GM12878 (cell line): ENCODE results near the gene ITPRIPL1. TPM values are rescaled to one million over a fixed set of nuclear protein-coding genes. Genes with fewer than 3 reads are reported as not detected.

Experiments used
- ATAC-seq: fragments of 200-7000 bp; cut with Tn5 transposase; 3 replicates; pipeline ENCODE4 v1.9.1; 2020; ENCODE audit warnings: mild to moderate bottlenecking, moderate library complexity
- BruUV-seq: library from RNA; stranded (reverse); fragments of 400-500 nt; replicated peaks from 2 replicates; lab custom pipeline; 2021; lab: Mats Ljungman, UMichigan
- CTCF ChIA-PET: fragments of 300-600 bp; sonication (Branson Sonifier 250); formaldehyde crosslinking; extraction: SDS; loops from one replicate; lab custom pipeline; 2021; ENCODE audit warnings: inconsistent platforms; lab: Yijun Ruan, JAX
- POLR2A ChIA-PET: fragments of 350-600 bp; formaldehyde crosslinking; extraction: SDS; loops from one replicate; lab custom pipeline; 2021; ENCODE audit warnings: inconsistent platforms; lab: Charles Lee
- RAD21 ChIA-PET: fragments of 300-600 bp; sonication (Branson Sonifier 250); formaldehyde crosslinking; loops from one replicate; lab custom pipeline; 2023; ENCODE audit warnings: antibody characterized with exemption; ENCODE audit not compliant: unreplicated experiment; lab: Charles Lee
- SMC1A ChIA-PET: fragments of 300-600 bp; sonication (Branson Sonifier 250); formaldehyde crosslinking; loops from one replicate; lab custom pipeline; 2023; ENCODE audit not compliant: unreplicated experiment, uncharacterized antibody; lab: Charles Lee
- DNase-seq: peaks from one replicate; pipeline ENCODE4 v3.0.0-alpha.2; 2011; ENCODE audit warnings: low read depth, low spot score
- FAIRE-seq: peaks from 3 replicates; lab custom pipeline; 2011; peaks lifted over from hg19 to GRCh38; lab: Jason Lieb, UNC
- H2AFZ ChIP-seq: 2 replicates; pipeline ENCODE4 v1.6.0; 2011; ENCODE audit warnings: low read depth, low read length, control low read depth; ENCODE audit not compliant: control insufficient read depth
- H3K27ac ChIP-seq: 2 replicates; pipeline ENCODE4 v1.5.1; 2011; ENCODE audit warnings: control low read depth; ENCODE audit not compliant: control insufficient read depth, insufficient read depth
- H3K27me3 ChIP-seq, 2 experiments: replicated peaks in 1 of 2; 2 replicates each; pipeline versions ENCODE4 v1.6.0 to v1.6.1; 2011; ENCODE audit warnings: low read length in 1 of 2; ENCODE audit not compliant: control insufficient read depth in 2 of 2, insufficient read depth in 2 of 2
- H3K36me3 ChIP-seq, 2 experiments: 2 replicates each; pipeline ENCODE4 v1.5.1; 2011; ENCODE audit warnings: low read length in 1 of 2; ENCODE audit not compliant: control insufficient read depth in 2 of 2, insufficient read depth in 2 of 2
- H3K4me1 ChIP-seq: 2 replicates; pipeline ENCODE4 v1.6.1; 2011; ENCODE audit warnings: mild to moderate bottlenecking, low read length, moderate library complexity, mixed read lengths; ENCODE audit not compliant: control insufficient read depth, insufficient read depth
- H3K4me2 ChIP-seq: 2 replicates; pipeline ENCODE4 v1.6.0; 2011; ENCODE audit warnings: control low read depth; ENCODE audit not compliant: control insufficient read depth, insufficient read depth
- H3K4me3 ChIP-seq: fragments of 200-600 bp; sonication (generic); 2 replicates; pipeline ENCODE4 v1.5.1; 2016
- H3K79me2 ChIP-seq: 2 replicates; pipeline ENCODE4 v1.6.0; 2011; ENCODE audit warnings: low read length; ENCODE audit not compliant: control insufficient read depth, insufficient read depth
- H3K9ac ChIP-seq: 2 replicates; pipeline ENCODE4 v1.8.0; 2011; ENCODE audit warnings: low read length, control low read depth, mixed read lengths; ENCODE audit not compliant: control insufficient read depth, insufficient read depth
- H3K9me3 ChIP-seq: replicated peaks from 3 replicates; pipeline ENCODE4 v1.5.1; 2011; ENCODE audit warnings: mild to moderate bottlenecking, low read length; ENCODE audit not compliant: control insufficient read depth, insufficient read depth
- H4K20me1 ChIP-seq: 2 replicates; pipeline ENCODE4 v1.6.0; 2011; ENCODE audit not compliant: control insufficient read depth, insufficient read depth
- CREM ChIP-seq: IDR thresholded peaks from 2 replicates; pipeline ENCODE4 v1.6.1; 2014; ENCODE audit warnings: antibody characterized with exemption, low read depth
- KLF5 ChIP-seq: fragments of 450-650 bp; IDR thresholded peaks from 2 replicates; pipeline ENCODE4 v1.6.1; 2014; ENCODE audit warnings: mild to moderate bottlenecking; ENCODE audit not compliant: partially characterized antibody
- NFIC ChIP-seq: IDR thresholded peaks from 2 replicates; pipeline ENCODE4 v1.6.1; 2012; ENCODE audit warnings: low read depth, mild to moderate bottlenecking, inconsistent platforms, low read length, moderate library complexity
- SP1 ChIP-seq: IDR thresholded peaks from one replicate; pipeline ENCODE4 v1.6.1; 2011; ENCODE audit warnings: low read depth, low read length
- STAT3 ChIP-seq: IDR thresholded peaks from 2 replicates; pipeline ENCODE4 v1.6.1; 2011; ENCODE audit warnings: low read depth, low read length, improper control_type of control experiment
- WGBS: methylation state at CpG from one replicate; pipeline ENCODE4 v1.1.6; 2016; ENCODE audit warnings: low lambda C conversion rate; ENCODE audit not compliant: insufficient replicate concordance, insufficient coverage; ENCODE audit errors: missing lambda C conversion rate; 5-methylcytosine and 5-hydroxymethylcytosine counted together
- in situ Hi-C: fragments of 300-500 bp; cut with MboI; formaldehyde crosslinking; loops from 9 replicates; pipeline ENCODE4 v1.14.3; 2018; ENCODE audit warnings: mixed read lengths
- intact Hi-C: fragments of 100-400 bp; cut with micrococcal nuclease; formaldehyde crosslinking; loops from one replicate; pipeline ENCODE4 v1.14.2; 2022; ENCODE audit not compliant: unreplicated experiment
- polyA plus RNA-seq, 11 experiments: library from polyadenylated mRNA; depleted of rRNA in 4 of 11; unstranded in 6 of 11; stranded (reverse) in 5 of 11; fragments of >200 nt; fragmentation: Nextera tagmentation in 4 of 11; fragmentation: Illumina TruSeq in 1 of 11; extraction: Ambion mirVana in 4 of 11; extraction: Trizol in 1 of 11; gene quantifications; 1 replicate in 1 of 11; 2 replicates in 10 of 11; pipeline versions ENCODE4 v1.2.1 to v1.2.3, GENCODE V29; 2011 to 2016; ENCODE audit warnings: inconsistent platforms in 2 of 11, missing spikeins in 2 of 11, low read depth in 1 of 11
- total RNA-seq, 4 experiments: library from RNA; depleted of rRNA in 3 of 4; stranded (reverse); fragments of >200 nt in 3 of 4; fragmentation: Illumina TruSeq in 1 of 4; extraction: Trizol in 1 of 4; gene quantifications; 2 replicates each; pipeline versions ENCODE4 v1.2.1 to v1.2.3, GENCODE V29; 2013 to 2021
- TF ChIP-seq, protein P1 (sequence below): fragments of 450-650 bp; IDR thresholded peaks from 2 replicates; pipeline ENCODE4 v1.6.1; 2017; ENCODE audit warnings: mild to moderate bottlenecking, moderate library complexity
- TF ChIP-seq, protein P2 (sequence below): IDR thresholded peaks from 2 replicates; pipeline ENCODE4 v1.6.1; 2011; ENCODE audit warnings: borderline replicate concordance, low read depth, mild to moderate bottlenecking, moderate library complexity, low read length; ENCODE audit not compliant: insufficient read depth, poor library complexity, severe bottlenecking

The ITPRIPL1 gene
- total and polyA plus RNA-seq, 10 of the 15 experiments (the other 5 are each of a cell fraction or from before 2014, with no cell fraction given), result 4.9 to 28.7 (median 14.3) TPM

DNA sequence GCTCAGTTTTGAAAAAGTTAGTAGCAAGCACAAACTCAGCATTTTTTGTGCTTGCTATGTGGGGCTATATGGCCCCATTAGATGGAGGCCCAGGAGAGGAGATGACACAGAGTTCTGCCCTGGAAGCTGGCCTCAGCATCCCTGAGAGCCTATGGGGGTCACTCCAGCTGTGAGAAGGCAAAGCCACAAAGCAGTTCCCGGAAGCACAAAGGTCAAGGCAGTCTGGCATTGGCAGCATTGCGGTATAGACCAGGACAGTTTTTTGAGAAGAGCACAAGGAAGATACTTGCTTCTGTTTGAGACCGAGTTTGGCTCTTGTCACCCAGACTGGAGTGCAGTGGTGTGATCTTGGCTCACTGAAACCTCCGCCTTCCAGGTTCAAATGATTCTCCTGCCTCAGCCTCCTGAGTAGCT, 7.5 kb upstream of the ITPRIPL1 start (continued):
- no peak for TF ChIP-seq NFIC

DNA sequence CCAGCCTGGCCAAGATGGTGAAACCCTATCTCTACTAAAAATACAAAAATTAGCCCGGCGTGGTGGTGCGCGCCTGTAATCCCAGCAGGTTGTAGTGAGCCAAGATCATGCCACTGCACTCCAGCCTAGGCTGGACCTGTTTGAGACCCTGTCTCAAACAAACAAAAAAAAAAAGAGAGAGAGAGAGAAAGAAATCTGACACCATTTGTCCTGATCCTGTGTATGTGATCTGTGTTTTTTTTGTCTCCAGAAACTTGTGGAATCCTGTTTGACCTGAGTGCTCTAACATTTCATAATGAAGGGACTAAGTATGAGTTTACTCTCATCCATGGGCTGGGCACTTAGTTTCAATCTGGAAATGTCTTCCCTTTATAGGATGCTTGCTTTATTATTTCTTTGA, 6.4 kb upstream of the ITPRIPL1 start:
- H2AFZ ChIP-seq, result no peak overlapping the region
- H3K9ac ChIP-seq, result no peak overlapping the region
- peaks cover 22% of the 10 kb centered on the region for H3K79me2 ChIP-seq
- WGBS, result 97% methylated on average over 4 of the region's 4 CpGs
- TF ChIP-seq, protein P1, sequence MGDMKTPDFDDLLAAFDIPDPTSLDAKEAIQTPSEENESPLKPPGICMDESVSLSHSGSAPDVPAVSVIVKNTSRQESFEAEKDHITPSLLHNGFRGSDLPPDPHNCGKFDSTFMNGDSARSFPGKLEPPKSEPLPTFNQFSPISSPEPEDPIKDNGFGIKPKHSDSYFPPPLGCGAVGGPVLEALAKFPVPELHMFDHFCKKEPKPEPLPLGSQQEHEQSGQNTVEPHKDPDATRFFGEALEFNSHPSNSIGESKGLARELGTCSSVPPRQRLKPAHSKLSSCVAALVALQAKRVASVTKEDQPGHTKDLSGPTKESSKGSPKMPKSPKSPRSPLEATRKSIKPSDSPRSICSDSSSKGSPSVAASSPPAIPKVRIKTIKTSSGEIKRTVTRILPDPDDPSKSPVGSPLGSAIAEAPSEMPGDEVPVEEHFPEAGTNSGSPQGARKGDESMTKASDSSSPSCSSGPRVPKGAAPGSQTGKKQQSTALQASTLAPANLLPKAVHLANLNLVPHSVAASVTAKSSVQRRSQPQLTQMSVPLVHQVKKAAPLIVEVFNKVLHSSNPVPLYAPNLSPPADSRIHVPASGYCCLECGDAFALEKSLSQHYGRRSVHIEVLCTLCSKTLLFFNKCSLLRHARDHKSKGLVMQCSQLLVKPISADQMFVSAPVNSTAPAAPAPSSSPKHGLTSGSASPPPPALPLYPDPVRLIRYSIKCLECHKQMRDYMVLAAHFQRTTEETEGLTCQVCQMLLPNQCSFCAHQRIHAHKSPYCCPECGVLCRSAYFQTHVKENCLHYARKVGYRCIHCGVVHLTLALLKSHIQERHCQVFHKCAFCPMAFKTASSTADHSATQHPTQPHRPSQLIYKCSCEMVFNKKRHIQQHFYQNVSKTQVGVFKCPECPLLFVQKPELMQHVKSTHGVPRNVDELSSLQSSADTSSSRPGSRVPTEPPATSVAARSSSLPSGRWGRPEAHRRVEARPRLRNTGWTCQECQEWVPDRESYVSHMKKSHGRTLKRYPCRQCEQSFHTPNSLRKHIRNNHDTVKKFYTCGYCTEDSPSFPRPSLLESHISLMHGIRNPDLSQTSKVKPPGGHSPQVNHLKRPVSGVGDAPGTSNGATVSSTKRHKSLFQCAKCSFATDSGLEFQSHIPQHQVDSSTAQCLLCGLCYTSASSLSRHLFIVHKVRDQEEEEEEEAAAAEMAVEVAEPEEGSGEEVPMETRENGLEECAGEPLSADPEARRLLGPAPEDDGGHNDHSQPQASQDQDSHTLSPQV, result no peak
- TF ChIP-seq CREM (no peak), SP1 (no peak), KLF5 (no peak), STAT3 (no peak)
- TF ChIP-seq, protein P2, sequence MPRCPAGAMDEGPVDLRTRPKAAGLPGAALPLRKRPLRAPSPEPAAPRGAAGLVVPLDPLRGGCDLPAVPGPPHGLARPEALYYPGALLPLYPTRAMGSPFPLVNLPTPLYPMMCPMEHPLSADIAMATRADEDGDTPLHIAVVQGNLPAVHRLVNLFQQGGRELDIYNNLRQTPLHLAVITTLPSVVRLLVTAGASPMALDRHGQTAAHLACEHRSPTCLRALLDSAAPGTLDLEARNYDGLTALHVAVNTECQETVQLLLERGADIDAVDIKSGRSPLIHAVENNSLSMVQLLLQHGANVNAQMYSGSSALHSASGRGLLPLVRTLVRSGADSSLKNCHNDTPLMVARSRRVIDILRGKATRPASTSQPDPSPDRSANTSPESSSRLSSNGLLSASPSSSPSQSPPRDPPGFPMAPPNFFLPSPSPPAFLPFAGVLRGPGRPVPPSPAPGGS, result no peak
- H3K27me3 ChIP-seq, result no peaks in the 10 kb centered on the region
- in situ Hi-C loops (no loop called here), intact Hi-C loops (no loop called here)
- SMC1A ChIA-PET, result interaction anchor here (1.6 to 13.4 kb wide), 2 partner anchors 10 to 19 kb away, joined by 5 to 231 read pairs; partner anchors contain the start of gene NCAPH
- FAIRE-seq (no peak), ATAC-seq (no peak), DNase-seq (no peak)
- CTCF ChIA-PET, result interaction anchor here (1.3 to 2.6 kb wide), 2 partner anchors 17 to 23 kb away, joined by 3 to 7 read pairs; no protein-coding TSS in a partner anchor
- H4K20me1 ChIP-seq, result no peaks in the 10 kb centered on the region
- no TSS peak for BruUV-seq
- peak overlapping the region; percentile 95; the same call in 1 of the 2 replicates for H3K4me2 ChIP-seq
- no peaks in the 10 kb centered on the region for H3K9me3 ChIP-seq
- H3K4me3 ChIP-seq, result peak overlapping the region; percentile 7; the same call in 1 of the 2 replicates
- POLR2A ChIA-PET, result interaction anchor here (1.8 to 4.0 kb wide), 3 partner anchors 13 to 111 kb away, joined by 4 to 24 read pairs (median 15); partner anchors contain the start of genes NCAPH, SNRNP200 and STARD7
- RAD21 ChIA-PET, result interaction anchor here (1.4 to 4.7 kb wide), 2 partner anchors 13 to 45 kb away, joined by 3 to 30 read pairs; partner anchors contain the start of gene SNRNP200
- H3K4me1 ChIP-seq, result peaks cover 25% of the 10 kb centered on the region
- H3K27ac ChIP-seq, result no peak overlapping the region; the same call in 1 of the 2 replicates
- no peaks in the 10 kb centered on the region for H3K36me3 ChIP-seq
